DND-41 (cell line): Measurements from ENCODE around the gene DPYSL4.

Source experiments
- ATAC-seq: fragments of 200-7000 bp; cut with Tn5 transposase; 3 replicates; pipeline ENCODE4 v1.9.1; 2021; ENCODE audit warnings: low read depth; ENCODE audit not compliant: insufficient read depth
- DNase-seq: peaks from one replicate; pipeline ENCODE4 v3.0.0-alpha.2; 2020
- H2AFZ ChIP-seq: 2 replicates; pipeline ENCODE4 v1.6.0; 2012; ENCODE audit warnings: low read depth, low read length
- H3K27ac ChIP-seq: 2 replicates; pipeline ENCODE4 v1.5.1; 2012; ENCODE audit warnings: low read length, inconsistent platforms
- H3K27me3 ChIP-seq: fragments of 200-600 bp; sonication (generic); 2 replicates; pipeline ENCODE4 v1.6.0; 2012; ENCODE audit warnings: low read length, mild to moderate bottlenecking, inconsistent platforms; ENCODE audit not compliant: insufficient read depth, poor library complexity
- H3K36me3 ChIP-seq: 2 replicates; pipeline ENCODE4 v1.5.1; 2012; ENCODE audit warnings: low read length, inconsistent platforms; ENCODE audit not compliant: insufficient read depth
- H3K4me1 ChIP-seq: 2 replicates; pipeline ENCODE4 v1.5.1; 2012; ENCODE audit warnings: mild to moderate bottlenecking, low read length; ENCODE audit not compliant: insufficient read depth
- H3K4me2 ChIP-seq: 2 replicates; pipeline ENCODE4 v1.6.0; 2012; ENCODE audit warnings: mild to moderate bottlenecking, moderate library complexity, low read length, inconsistent platforms; ENCODE audit not compliant: insufficient read depth
- H3K4me3 ChIP-seq, 2 experiments: fragments of 200-600 bp in 1 of 2; shearing (Covaris generic) in 1 of 2; 2 replicates each; pipeline ENCODE4 v1.5.1; 2012 to 2016; ENCODE audit warnings: inconsistent platforms in 2 of 2, low read length in 2 of 2, mild to moderate bottlenecking in 2 of 2, low read depth in 1 of 2, moderate library complexity in 1 of 2
- H3K79me2 ChIP-seq: 2 replicates; pipeline ENCODE4 v1.6.0; 2012; ENCODE audit warnings: low read length, inconsistent platforms; ENCODE audit not compliant: insufficient read depth
- H3K9ac ChIP-seq: 2 replicates; pipeline ENCODE4 v1.6.0; 2012; ENCODE audit warnings: low read depth, mild to moderate bottlenecking, inconsistent platforms, low read length, moderate library complexity
- H3K9me3 ChIP-seq: 2 replicates; pipeline ENCODE4 v1.5.1; 2012; ENCODE audit warnings: low read length, moderate library complexity, mild to moderate bottlenecking, inconsistent platforms; ENCODE audit not compliant: insufficient read depth, severe bottlenecking
- H4K20me1 ChIP-seq: 2 replicates; pipeline ENCODE4 v1.6.0; 2012; ENCODE audit warnings: low read length; ENCODE audit not compliant: insufficient read depth
- EZH2 ChIP-seq: IDR thresholded peaks from 3 replicates; pipeline ENCODE4 v1.6.1; 2012; ENCODE audit warnings: borderline replicate concordance, low read depth, mild to moderate bottlenecking, moderate library complexity, low read length, inconsistent platforms; ENCODE audit not compliant: severe bottlenecking
- TF ChIP-seq, protein P1 (sequence below): IDR thresholded peaks from 2 replicates; pipeline ENCODE4 v1.5.1; 2012; ENCODE audit warnings: borderline replicate concordance, low read length, moderate library complexity, mild to moderate bottlenecking; ENCODE audit not compliant: poor library complexity, severe bottlenecking; ENCODE audit errors: extremely low read depth

Gene DPYSL4

DNA sequence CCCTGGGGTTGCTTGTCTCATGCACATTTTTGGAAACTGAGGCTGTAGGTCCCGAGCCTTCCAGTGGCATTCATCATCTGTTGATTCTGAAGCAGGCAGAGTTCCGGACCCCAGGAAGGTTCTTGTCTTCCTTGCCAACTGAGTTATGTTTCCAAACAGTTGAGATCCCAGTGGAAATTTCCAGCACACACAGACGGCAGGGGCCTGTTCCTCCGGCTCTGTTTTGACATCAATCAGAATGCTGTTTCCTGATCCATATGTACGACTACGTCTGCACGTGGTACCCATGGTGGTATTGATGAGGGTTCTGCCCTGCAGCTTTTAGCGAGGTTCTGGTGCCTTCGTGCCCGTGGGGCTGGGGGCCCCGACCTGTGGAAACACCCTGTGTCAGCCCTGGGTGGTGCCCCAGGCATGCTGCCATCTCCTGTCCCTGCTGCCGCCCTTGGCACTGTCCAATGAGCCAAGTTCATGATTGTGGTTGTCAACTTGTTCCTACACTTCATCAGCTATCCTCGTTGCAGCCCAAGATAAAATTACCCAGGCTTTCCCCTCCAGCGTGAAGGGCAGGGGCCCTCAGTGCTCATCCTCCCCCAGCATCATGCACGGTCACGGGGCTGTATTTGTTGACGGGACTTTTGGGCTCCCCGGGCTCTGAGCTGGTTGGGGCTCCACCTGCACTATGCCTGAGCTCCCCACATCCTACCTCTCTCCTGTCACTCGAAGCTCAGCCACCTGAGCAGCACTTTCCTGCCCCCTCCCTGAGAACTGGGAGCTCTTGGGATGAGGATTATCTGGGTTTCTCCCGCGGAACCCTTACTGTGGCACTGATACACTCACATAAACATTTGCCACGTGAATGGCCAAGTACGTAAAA is 7.8 kb upstream of the DPYSL4 start:
- H3K27ac ChIP-seq: no peak overlapping the region
- H4K20me1 ChIP-seq: no peaks in the 10 kb centered on the region
- H3K27me3 ChIP-seq: no peaks in the 10 kb centered on the region
- H3K9me3 ChIP-seq: no peaks in the 10 kb centered on the region
- no peak overlapping the region for H2AFZ ChIP-seq
- no peaks in the 10 kb centered on the region for H3K79me2 ChIP-seq
- DNase-seq (no peak), ATAC-seq (no peak)
- no peaks in the 10 kb centered on the region for H3K36me3 ChIP-seq
- no peaks in the 10 kb centered on the region for H3K4me1 ChIP-seq
- H3K9ac ChIP-seq: no peak overlapping the region
- no peak overlapping the region for H3K4me2 ChIP-seq
- H3K4me3 ChIP-seq: no peak overlapping the region
- no peak for TF ChIP-seq EZH2
- TF ChIP-seq, protein P1, sequence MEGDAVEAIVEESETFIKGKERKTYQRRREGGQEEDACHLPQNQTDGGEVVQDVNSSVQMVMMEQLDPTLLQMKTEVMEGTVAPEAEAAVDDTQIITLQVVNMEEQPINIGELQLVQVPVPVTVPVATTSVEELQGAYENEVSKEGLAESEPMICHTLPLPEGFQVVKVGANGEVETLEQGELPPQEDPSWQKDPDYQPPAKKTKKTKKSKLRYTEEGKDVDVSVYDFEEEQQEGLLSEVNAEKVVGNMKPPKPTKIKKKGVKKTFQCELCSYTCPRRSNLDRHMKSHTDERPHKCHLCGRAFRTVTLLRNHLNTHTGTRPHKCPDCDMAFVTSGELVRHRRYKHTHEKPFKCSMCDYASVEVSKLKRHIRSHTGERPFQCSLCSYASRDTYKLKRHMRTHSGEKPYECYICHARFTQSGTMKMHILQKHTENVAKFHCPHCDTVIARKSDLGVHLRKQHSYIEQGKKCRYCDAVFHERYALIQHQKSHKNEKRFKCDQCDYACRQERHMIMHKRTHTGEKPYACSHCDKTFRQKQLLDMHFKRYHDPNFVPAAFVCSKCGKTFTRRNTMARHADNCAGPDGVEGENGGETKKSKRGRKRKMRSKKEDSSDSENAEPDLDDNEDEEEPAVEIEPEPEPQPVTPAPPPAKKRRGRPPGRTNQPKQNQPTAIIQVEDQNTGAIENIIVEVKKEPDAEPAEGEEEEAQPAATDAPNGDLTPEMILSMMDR: no peak

DNA sequence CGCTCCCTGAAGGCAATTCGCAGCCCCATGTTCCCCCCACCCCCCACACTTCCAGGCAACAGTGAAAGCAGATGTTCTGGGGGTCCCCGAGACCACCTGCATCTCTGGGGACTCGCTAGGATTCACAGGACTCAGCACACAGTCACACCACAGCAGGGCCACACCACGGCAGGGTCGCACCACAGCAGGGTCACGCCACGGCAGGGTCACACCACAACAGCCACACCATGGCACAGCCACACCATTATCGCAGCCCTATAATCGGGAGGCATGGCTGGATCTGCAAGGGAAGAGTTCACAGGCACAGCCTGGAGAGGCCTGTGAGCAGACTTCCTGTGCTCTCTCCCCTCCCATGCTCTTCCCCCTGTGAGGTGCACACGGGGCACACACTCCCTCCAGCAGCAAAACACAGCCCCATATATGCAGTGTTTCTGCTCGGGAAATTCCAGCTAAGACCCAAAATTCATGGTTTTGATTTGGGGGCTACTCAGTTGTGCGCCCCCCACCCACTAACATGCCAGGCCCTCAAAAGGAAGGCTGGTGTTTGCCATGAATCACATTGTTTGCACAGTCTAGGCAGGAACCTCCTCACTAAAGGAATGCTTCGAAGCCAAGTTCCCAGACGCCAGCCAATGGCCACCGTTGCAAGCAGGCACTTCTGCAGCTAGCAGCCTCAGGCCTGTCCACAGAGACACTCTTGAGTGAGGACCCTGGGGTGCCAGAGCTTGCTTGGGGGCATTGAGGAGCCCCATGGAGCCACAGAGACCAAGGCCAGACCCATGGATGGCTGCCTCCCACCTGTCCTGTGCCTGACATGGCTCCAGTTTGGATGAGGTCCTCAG is 7.0 kb upstream of the DPYSL4 start:
- H3K4me3 ChIP-seq: no peak overlapping the region
- no peaks in the 10 kb centered on the region for H3K4me1 ChIP-seq
- no peaks in the 10 kb centered on the region for H3K79me2 ChIP-seq
- no peaks in the 10 kb centered on the region for H3K27me3 ChIP-seq
- H3K4me2 ChIP-seq: no peak overlapping the region
- no peak overlapping the region for H2AFZ ChIP-seq
- no peak overlapping the region for H3K27ac ChIP-seq
- H3K9me3 ChIP-seq: no peaks in the 10 kb centered on the region
- no peaks in the 10 kb centered on the region for H3K36me3 ChIP-seq
- no peak overlapping the region for H3K9ac ChIP-seq
- ATAC-seq (no peak), DNase-seq (no peak)
- H4K20me1 ChIP-seq: no peaks in the 10 kb centered on the region
- TF ChIP-seq EZH2: no peak
- TF ChIP-seq, protein P1: no peak

DNA sequence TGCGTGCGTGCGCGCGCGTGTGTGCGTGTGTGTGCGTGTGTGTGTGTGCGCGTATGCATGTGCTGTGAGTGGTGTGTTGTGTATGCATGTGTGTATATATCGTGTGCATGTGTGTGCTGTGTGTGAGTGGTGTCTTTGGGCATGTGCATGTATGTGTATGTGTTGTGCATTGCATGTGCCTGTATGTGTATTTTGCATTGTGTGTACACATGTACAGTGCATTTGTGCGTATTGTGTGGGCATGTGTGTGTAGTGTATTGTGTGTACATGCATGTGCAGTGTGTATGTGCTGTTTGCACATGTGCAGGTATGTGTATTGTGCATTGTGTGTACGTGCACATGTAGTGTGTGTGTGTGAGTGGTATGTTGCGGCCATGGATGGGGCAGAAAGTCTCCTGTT is 6.0 kb upstream of the DPYSL4 start:
- Histone ChIP-seq H3K27ac (no peak overlapping the region), H3K9me3 (no peaks in the 10 kb centered on the region), H3K9ac (no peak overlapping the region)

More for the DNA sequence above, 6.0 kb upstream of the DPYSL4 start:
- TF ChIP-seq, protein P1: no peak
- no peak for TF ChIP-seq EZH2
- no peaks in the 10 kb centered on the region for H3K27me3 ChIP-seq
- H3K79me2 ChIP-seq: no peaks in the 10 kb centered on the region
- no peak overlapping the region for H2AFZ ChIP-seq
- H3K4me2 ChIP-seq: no peak overlapping the region
- no peaks in the 10 kb centered on the region for H3K4me1 ChIP-seq
- ATAC-seq (no peak), DNase-seq (no peak)
- no peaks in the 10 kb centered on the region for H3K36me3 ChIP-seq
- H4K20me1 ChIP-seq: no peaks in the 10 kb centered on the region
- no peak overlapping the region for H3K4me3 ChIP-seq
